H1 (cell line): ENCODE measurements around the gene SPAM1. TPM values are rescaled to one million over a fixed set of nuclear protein-coding genes. Genes with fewer than 3 reads are reported as not detected.

Experiments
- ATF3 ChIP-seq: IDR thresholded peaks from 2 replicates; pipeline ENCODE4 v1.6.1; 2011; ENCODE audit warnings: low read depth, mild to moderate bottlenecking, low read length; ENCODE audit not compliant: insufficient read depth
- BACH1 ChIP-seq: IDR thresholded peaks from 2 replicates; pipeline ENCODE4 v1.6.1; 2012; ENCODE audit warnings: low read length, improper control_type of control experiment
- CHD1 ChIP-seq: IDR thresholded peaks from 2 replicates; pipeline ENCODE4 v1.6.1; 2012; ENCODE audit warnings: low read depth, low read length, improper control_type of control experiment
- CHD2 ChIP-seq: IDR thresholded peaks from 2 replicates; pipeline ENCODE4 v1.6.1; 2012; ENCODE audit warnings: low read length, improper control_type of control experiment
- CTBP2 ChIP-seq: IDR thresholded peaks from 2 replicates; pipeline ENCODE4 v1.7.0; 2011; ENCODE audit warnings: borderline replicate concordance, mild to moderate bottlenecking, moderate library complexity, mixed read lengths, low read length; ENCODE audit not compliant: insufficient read depth, insufficient read length
- GTF2F1 ChIP-seq: IDR thresholded peaks from 2 replicates; pipeline ENCODE4 v1.6.1; 2012; ENCODE audit warnings: low read depth, low read length, improper control_type of control experiment, borderline replicate concordance
- KDM1A ChIP-seq: fragments of 200-600, 300-600 bp; sonication (generic); IDR thresholded peaks from 2 replicates; pipeline ENCODE4 v1.7.1; 2016; ENCODE audit warnings: mild to moderate bottlenecking, low read length, borderline replicate concordance
- MAX ChIP-seq: IDR thresholded peaks from 2 replicates; pipeline ENCODE4 v1.6.1; 2012; ENCODE audit warnings: inconsistent platforms
- POU5F1 ChIP-seq: IDR thresholded peaks from 2 replicates; pipeline ENCODE4 v1.6.1; 2011; ENCODE audit warnings: low read depth, mild to moderate bottlenecking, low read length, moderate library complexity
- RFX5 ChIP-seq: IDR thresholded peaks from 2 replicates; pipeline ENCODE4 v1.6.1; 2011; ENCODE audit warnings: low read depth, low read length, improper control_type of control experiment, borderline replicate concordance
- TCF12 ChIP-seq: IDR thresholded peaks from 2 replicates; pipeline ENCODE4 v1.6.1; 2011; ENCODE audit warnings: low read depth, mild to moderate bottlenecking, low read length
- polyA plus RNA-seq, 7 experiments: library from polyadenylated mRNA; depleted of rRNA in 3 of 7; stranded (reverse) in 5 of 7; unstranded in 2 of 7; fragments of >200 nt in 5 of 7; fragments of 200-250 nt in 2 of 7; gene quantifications; 1 replicate in 5 of 7; 2 replicates in 1 of 7; 4 replicates in 1 of 7; pipeline versions ENCODE4 v1.2.1 to v1.2.3, GENCODE V29; 2011 to 2013; ENCODE audit warnings: missing spikeins in 2 of 7, mixed read lengths in 2 of 7
- total RNA-seq: library from RNA; stranded (reverse); fragmentation: NEBNext Ultra II Directional; extraction: Animal tissue kit (Norgen Biotek cat#: 25700); gene quantifications from 2 replicates; pipeline ENCODE4 v1.2.1, GENCODE V29; 2021
- TF ChIP-seq, protein P1 (sequence below): fragments of 300-600 bp; sonication (generic); IDR thresholded peaks from 2 replicates; pipeline ENCODE4 v1.7.1; 2012; ENCODE audit warnings: low read length, moderate library complexity, mild to moderate bottlenecking, inconsistent platforms; ENCODE audit not compliant: insufficient replicate concordance

Gene SPAM1
- total and polyA plus RNA-seq, 2 of the 8 experiments (the other 6 are each of a cell fraction or from before 2014, with no cell fraction given): not detected

DNA sequence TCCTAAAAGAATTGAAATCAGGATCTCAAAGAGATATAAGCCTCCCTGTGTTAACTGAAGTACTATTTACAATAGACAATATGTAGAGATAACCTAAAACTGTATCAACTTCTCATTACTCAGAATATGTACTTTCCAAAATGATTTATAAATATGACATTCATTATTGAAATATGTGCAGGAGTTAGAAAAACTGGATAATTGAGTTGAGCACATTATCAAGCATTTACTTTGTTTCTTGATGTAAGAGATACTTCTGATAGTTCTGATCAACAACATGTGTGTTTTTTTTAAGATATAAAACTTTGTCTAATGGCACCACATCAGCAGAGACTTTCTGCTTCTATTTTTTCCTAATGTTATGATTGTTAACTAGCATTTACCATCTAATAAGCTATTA, 41.9 kb upstream of the SPAM1 start (continued):
- TF ChIP-seq, protein P1, sequence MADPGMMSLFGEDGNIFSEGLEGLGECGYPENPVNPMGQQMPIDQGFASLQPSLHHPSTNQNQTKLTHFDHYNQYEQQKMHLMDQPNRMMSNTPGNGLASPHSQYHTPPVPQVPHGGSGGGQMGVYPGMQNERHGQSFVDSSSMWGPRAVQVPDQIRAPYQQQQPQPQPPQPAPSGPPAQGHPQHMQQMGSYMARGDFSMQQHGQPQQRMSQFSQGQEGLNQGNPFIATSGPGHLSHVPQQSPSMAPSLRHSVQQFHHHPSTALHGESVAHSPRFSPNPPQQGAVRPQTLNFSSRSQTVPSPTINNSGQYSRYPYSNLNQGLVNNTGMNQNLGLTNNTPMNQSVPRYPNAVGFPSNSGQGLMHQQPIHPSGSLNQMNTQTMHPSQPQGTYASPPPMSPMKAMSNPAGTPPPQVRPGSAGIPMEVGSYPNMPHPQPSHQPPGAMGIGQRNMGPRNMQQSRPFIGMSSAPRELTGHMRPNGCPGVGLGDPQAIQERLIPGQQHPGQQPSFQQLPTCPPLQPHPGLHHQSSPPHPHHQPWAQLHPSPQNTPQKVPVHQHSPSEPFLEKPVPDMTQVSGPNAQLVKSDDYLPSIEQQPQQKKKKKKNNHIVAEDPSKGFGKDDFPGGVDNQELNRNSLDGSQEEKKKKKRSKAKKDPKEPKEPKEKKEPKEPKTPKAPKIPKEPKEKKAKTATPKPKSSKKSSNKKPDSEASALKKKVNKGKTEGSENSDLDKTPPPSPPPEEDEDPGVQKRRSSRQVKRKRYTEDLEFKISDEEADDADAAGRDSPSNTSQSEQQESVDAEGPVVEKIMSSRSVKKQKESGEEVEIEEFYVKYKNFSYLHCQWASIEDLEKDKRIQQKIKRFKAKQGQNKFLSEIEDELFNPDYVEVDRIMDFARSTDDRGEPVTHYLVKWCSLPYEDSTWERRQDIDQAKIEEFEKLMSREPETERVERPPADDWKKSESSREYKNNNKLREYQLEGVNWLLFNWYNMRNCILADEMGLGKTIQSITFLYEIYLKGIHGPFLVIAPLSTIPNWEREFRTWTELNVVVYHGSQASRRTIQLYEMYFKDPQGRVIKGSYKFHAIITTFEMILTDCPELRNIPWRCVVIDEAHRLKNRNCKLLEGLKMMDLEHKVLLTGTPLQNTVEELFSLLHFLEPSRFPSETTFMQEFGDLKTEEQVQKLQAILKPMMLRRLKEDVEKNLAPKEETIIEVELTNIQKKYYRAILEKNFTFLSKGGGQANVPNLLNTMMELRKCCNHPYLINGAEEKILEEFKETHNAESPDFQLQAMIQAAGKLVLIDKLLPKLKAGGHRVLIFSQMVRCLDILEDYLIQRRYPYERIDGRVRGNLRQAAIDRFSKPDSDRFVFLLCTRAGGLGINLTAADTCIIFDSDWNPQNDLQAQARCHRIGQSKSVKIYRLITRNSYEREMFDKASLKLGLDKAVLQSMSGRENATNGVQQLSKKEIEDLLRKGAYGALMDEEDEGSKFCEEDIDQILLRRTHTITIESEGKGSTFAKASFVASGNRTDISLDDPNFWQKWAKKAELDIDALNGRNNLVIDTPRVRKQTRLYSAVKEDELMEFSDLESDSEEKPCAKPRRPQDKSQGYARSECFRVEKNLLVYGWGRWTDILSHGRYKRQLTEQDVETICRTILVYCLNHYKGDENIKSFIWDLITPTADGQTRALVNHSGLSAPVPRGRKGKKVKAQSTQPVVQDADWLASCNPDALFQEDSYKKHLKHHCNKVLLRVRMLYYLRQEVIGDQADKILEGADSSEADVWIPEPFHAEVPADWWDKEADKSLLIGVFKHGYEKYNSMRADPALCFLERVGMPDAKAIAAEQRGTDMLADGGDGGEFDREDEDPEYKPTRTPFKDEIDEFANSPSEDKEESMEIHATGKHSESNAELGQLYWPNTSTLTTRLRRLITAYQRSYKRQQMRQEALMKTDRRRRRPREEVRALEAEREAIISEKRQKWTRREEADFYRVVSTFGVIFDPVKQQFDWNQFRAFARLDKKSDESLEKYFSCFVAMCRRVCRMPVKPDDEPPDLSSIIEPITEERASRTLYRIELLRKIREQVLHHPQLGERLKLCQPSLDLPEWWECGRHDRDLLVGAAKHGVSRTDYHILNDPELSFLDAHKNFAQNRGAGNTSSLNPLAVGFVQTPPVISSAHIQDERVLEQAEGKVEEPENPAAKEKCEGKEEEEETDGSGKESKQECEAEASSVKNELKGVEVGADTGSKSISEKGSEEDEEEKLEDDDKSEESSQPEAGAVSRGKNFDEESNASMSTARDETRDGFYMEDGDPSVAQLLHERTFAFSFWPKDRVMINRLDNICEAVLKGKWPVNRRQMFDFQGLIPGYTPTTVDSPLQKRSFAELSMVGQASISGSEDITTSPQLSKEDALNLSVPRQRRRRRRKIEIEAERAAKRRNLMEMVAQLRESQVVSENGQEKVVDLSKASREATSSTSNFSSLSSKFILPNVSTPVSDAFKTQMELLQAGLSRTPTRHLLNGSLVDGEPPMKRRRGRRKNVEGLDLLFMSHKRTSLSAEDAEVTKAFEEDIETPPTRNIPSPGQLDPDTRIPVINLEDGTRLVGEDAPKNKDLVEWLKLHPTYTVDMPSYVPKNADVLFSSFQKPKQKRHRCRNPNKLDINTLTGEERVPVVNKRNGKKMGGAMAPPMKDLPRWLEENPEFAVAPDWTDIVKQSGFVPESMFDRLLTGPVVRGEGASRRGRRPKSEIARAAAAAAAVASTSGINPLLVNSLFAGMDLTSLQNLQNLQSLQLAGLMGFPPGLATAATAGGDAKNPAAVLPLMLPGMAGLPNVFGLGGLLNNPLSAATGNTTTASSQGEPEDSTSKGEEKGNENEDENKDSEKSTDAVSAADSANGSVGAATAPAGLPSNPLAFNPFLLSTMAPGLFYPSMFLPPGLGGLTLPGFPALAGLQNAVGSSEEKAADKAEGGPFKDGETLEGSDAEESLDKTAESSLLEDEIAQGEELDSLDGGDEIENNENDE: no peak
- TF ChIP-seq BACH1: no peak
- TF ChIP-seq TCF12: no peak
- TF ChIP-seq ATF3: no peak
- TF ChIP-seq CHD1: no peak
- TF ChIP-seq CHD2: no peak
- TF ChIP-seq MAX: no peak
- no peak for TF ChIP-seq RFX5
- TF ChIP-seq POU5F1: no peak
- TF ChIP-seq KDM1A: no peak
- TF ChIP-seq CTBP2: no peak
- TF ChIP-seq GTF2F1: no peak
